Measurements from ENCODE around the gene MED22.
"Not testable (repeated sequence)": the region's sequence is repeated elsewhere in the genome, so short reads cannot be mapped to it uniquely, and the experiment has no call there.

MED22 gene

GRCh38 chr9:133347985-133348717 is at the start of gene MED22, which contains the start of gene RPL7A:
TSS of gene MED22 (minus strand) at chr9:133348131. CDS start at chr9:133346662, 1,469 bp downstream.
TSS of gene RPL7A (plus strand) at chr9:133348218. CDS start at chr9:133348244, 26 bp downstream.
- Mint-ChIP-seq H3K4me1 (peaks cover 33 to 69% of the 10 kb centered on the region in 2 donors), H3K36me3 (peaks cover 44 to 75% of the 10 kb centered on the region in 2 donors), H3K4me3 (peak within 1 kb of the TSS; percentile 97 to 99), H3K9me3 (no peaks in the 10 kb centered on the region), H3K27ac (peak within 1 kb of the TSS; percentile 100), H3K27me3 (no peaks in the 10 kb centered on the region)
- ATAC-seq (replicated peaks) (peak; percentile 81 to 83), DNase-seq (peak; percentile 91)

- Mint-ChIP-seq H3K4me1 (peaks cover 0 to 5% of the 10 kb centered on the region in 2 donors), H3K27me3 (peaks cover 10 to 14% of the 10 kb centered on the region in 2 donors), H3K36me3 (peaks cover 5 to 10% of the 10 kb centered on the region in 2 donors), H3K4me3 (no peak overlapping the region), H3K27ac (no peak overlapping the region), H3K9me3 (no peaks in the 10 kb centered on the region)
- ATAC-seq (replicated peaks) (no peak), DNase-seq (no peak)
Observed at GRCh38 chr9:133397370-133397769, 49.4 kb upstream of the MED22 start.

GRCh38 chr9:133396952-133397351 is 49.0 kb upstream of the MED22 start:
- DNase-seq, result no peak
- H3K27me3 Mint-ChIP-seq, result peaks cover 10 to 14% of the 10 kb centered on the region in 2 donors
- peak in 1 of 2 donors; percentile 35 for ATAC-seq (replicated peaks)
- H3K4me3 Mint-ChIP-seq, result no peak overlapping the region
- no peak overlapping the region for H3K27ac Mint-ChIP-seq
- no peaks in the 10 kb centered on the region for H3K9me3 Mint-ChIP-seq
- H3K36me3 Mint-ChIP-seq, result peaks cover 3 to 6% of the 10 kb centered on the region in 2 donors
- H3K4me1 Mint-ChIP-seq, result peaks cover 0 to 3% of the 10 kb centered on the region in 2 donors

GRCh38 chr9:133394687-133395271 is 46.8 kb upstream of the MED22 start:
- Mint-ChIP-seq H3K4me1 (no peaks in the 10 kb centered on the region), H3K27me3 (peaks cover 21 to 27% of the 10 kb centered on the region in 2 donors), H3K9me3 (no peaks in the 10 kb centered on the region), H3K36me3 (no peaks in the 10 kb centered on the region), H3K27ac (no peak overlapping the region), H3K4me3 (no peak overlapping the region)
- ATAC-seq (replicated peaks) (no peak), DNase-seq (no peak)

GRCh38 chr9:133393399-133393798 is 45.5 kb upstream of the MED22 start:
- H3K4me3 Mint-ChIP-seq, result no peak overlapping the region
- no peak overlapping the region for H3K27ac Mint-ChIP-seq
- no peaks in the 10 kb centered on the region for H3K9me3 Mint-ChIP-seq
- ATAC-seq (replicated peaks) (no peak), DNase-seq (no peak)
- no peaks in the 10 kb centered on the region for H3K4me1 Mint-ChIP-seq
- no peaks in the 10 kb centered on the region for H3K36me3 Mint-ChIP-seq
- H3K27me3 Mint-ChIP-seq, result peaks cover 25 to 30% of the 10 kb centered on the region in 2 donors

- not testable (repeated sequence) for H3K4me1 Mint-ChIP-seq; H3K36me3 Mint-ChIP-seq; H3K9me3 Mint-ChIP-seq; ATAC-seq (replicated peaks); DNase-seq; H3K27ac Mint-ChIP-seq; H3K4me3 Mint-ChIP-seq
- peaks cover 25 to 30% of the 10 kb centered on the region in 2 donors for H3K27me3 Mint-ChIP-seq
Observed at GRCh38 chr9:133392308-133392707, 44.4 kb upstream of the MED22 start.

GRCh38 chr9:133391449-133391848 is 43.5 kb upstream of the MED22 start:
- not testable (repeated sequence) for H3K4me1 Mint-ChIP-seq; DNase-seq; H3K4me3 Mint-ChIP-seq; H3K9me3 Mint-ChIP-seq; H3K36me3 Mint-ChIP-seq; ATAC-seq (replicated peaks); H3K27ac Mint-ChIP-seq
- H3K27me3 Mint-ChIP-seq, result peaks cover 25 to 30% of the 10 kb centered on the region in 2 donors

- Mint-ChIP-seq H3K27ac (no peak overlapping the region), H3K4me1 (no peaks in the 10 kb centered on the region), H3K9me3 (no peaks in the 10 kb centered on the region), H3K27me3 (peaks cover 25 to 30% of the 10 kb centered on the region in 2 donors), H3K4me3 (no peak overlapping the region), H3K36me3 (no peaks in the 10 kb centered on the region)
- DNase-seq (no peak), ATAC-seq (replicated peaks) (no peak)
Observed at GRCh38 chr9:133390713-133391112, 42.8 kb upstream of the MED22 start.

- no peak overlapping the region for H3K27ac Mint-ChIP-seq
Observed at GRCh38 chr9:133389562-133389961, 41.6 kb upstream of the MED22 start.

GRCh38 chr9:133389025-133389557 is 41.2 kb upstream of the MED22 start:
- Mint-ChIP-seq H3K4me3 (no peak overlapping the region), H3K27ac (no peak overlapping the region), H3K4me1 (no peaks in the 10 kb centered on the region), H3K27me3 (peaks cover 19 to 25% of the 10 kb centered on the region in 2 donors), H3K36me3 (no peaks in the 10 kb centered on the region), H3K9me3 (no peaks in the 10 kb centered on the region)
- no peak for DNase-seq
- ATAC-seq (replicated peaks), result no peak

More at GRCh38 chr9:133389562-133389961, 41.6 kb upstream of the MED22 start:
- DNase-seq (no peak), ATAC-seq (replicated peaks) (no peak)
- H3K4me3 Mint-ChIP-seq, result no peak overlapping the region
- H3K4me1 Mint-ChIP-seq, result no peaks in the 10 kb centered on the region
- no peaks in the 10 kb centered on the region for H3K36me3 Mint-ChIP-seq
- H3K9me3 Mint-ChIP-seq, result no peaks in the 10 kb centered on the region
- H3K27me3 Mint-ChIP-seq, result peaks cover 22 to 30% of the 10 kb centered on the region in 2 donors

GRCh38 chr9:133387680-133388079 is 39.7 kb upstream of the MED22 start:
- DNase-seq (no peak), ATAC-seq (replicated peaks) (no peak)
- H3K27me3 Mint-ChIP-seq, result peaks cover 15 to 16% of the 10 kb centered on the region in 2 donors
- no peaks in the 10 kb centered on the region for H3K36me3 Mint-ChIP-seq
- no peaks in the 10 kb centered on the region for H3K9me3 Mint-ChIP-seq
- no peak overlapping the region for H3K27ac Mint-ChIP-seq
- no peaks in the 10 kb centered on the region for H3K4me1 Mint-ChIP-seq
- no peak overlapping the region for H3K4me3 Mint-ChIP-seq

GRCh38 chr9:133386338-133386737 is 38.4 kb upstream of the MED22 start:
- Mint-ChIP-seq H3K36me3 (no peaks in the 10 kb centered on the region), H3K4me3 (no peak overlapping the region), H3K27me3 (peaks cover 15 to 16% of the 10 kb centered on the region in 2 donors), H3K4me1 (no peaks in the 10 kb centered on the region), H3K27ac (no peak overlapping the region), H3K9me3 (no peaks in the 10 kb centered on the region)
- ATAC-seq (replicated peaks) (no peak), DNase-seq (no peak)

GRCh38 chr9:133385452-133385851 is 37.5 kb upstream of the MED22 start:
- H3K27me3 Mint-ChIP-seq, result peaks cover 10 to 11% of the 10 kb centered on the region in 2 donors
- DNase-seq (no peak), ATAC-seq (replicated peaks) (no peak)
- no peak overlapping the region for H3K4me3 Mint-ChIP-seq
- no peaks in the 10 kb centered on the region for H3K9me3 Mint-ChIP-seq
- H3K27ac Mint-ChIP-seq, result no peak overlapping the region
- no peaks in the 10 kb centered on the region for H3K36me3 Mint-ChIP-seq
- H3K4me1 Mint-ChIP-seq, result no peaks in the 10 kb centered on the region

GRCh38 chr9:133384736-133385321 is 36.9 kb upstream of the MED22 start:
- Mint-ChIP-seq H3K27ac (no peak overlapping the region), H3K36me3 (no peaks in the 10 kb centered on the region), H3K4me3 (no peak overlapping the region), H3K4me1 (no peaks in the 10 kb centered on the region), H3K27me3 (peaks cover 4 to 5% of the 10 kb centered on the region in 2 donors), H3K9me3 (no peaks in the 10 kb centered on the region)
- DNase-seq (no peak), ATAC-seq (replicated peaks) (no peak)
